Skin epidermis (tissue), 12 donors: ENCODE results near the gene DPY19L3.
"Not testable (repeated sequence)": the region's sequence is repeated elsewhere in the genome, so short reads cannot be mapped to it uniquely, and the experiment has no call there.

Source experiments
- H3K27ac ChIP-seq, 21 experiments: fragments of 200-600 bp; sonication (generic) in 11 of 21; one replicate each; pipeline ENCODE4 v1.5.0; 2020; ENCODE audit warnings: mild to moderate bottlenecking in 3 of 21, inconsistent platforms in 2 of 21, moderate library complexity in 2 of 21
- H3K4me3 ChIP-seq, 7 experiments: fragments of 200-600 bp; sonication (generic) in 2 of 7; one replicate each; pipeline ENCODE4 v1.5.0; 2020; ENCODE audit warnings: inconsistent platforms in 2 of 7, mild to moderate bottlenecking in 2 of 7, moderate library complexity in 1 of 7

The DPY19L3 gene

DNA sequence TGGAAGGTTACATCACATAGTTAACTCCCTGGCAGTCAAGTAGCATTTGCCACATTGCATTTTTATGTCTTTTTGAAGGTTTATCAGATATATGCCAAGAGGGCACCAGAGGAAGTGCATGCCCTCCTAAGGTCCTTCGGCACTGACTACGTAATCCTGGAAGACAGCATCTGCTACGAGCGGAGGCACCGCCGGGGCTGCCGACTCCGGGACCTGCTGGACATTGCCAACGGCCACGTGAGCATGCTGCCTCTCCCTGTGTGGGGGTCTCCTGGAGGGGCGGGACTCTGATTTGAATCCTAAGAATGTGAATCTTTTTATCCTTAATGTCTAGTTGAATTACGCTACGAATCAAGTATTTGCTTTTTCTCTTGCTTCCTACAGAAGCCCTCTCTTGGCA lies 74.8 kb downstream of the DPY19L3 start:
- H3K27ac ChIP-seq, result no peak overlapping the region
- no peak overlapping the region for H3K4me3 ChIP-seq

DNA sequence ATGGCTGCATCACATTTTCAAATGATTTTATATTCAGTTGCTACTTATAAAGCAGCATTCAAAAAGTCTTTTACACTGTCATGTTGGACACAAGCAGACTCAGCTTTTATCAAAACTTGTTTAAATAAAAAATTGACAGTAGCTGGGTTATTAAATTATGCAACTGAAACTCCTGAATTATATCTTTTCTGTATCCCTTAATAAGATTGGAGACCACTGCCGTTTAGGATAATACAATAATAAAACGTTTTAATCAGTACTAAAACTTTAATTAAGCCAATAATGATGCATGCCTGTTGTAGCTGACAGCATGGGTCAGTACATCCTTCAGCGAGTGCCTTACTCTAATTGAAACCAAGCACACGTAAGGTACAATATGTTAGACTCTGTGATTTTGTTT lies 78.0 kb downstream of the DPY19L3 start:
- no peak overlapping the region for H3K27ac ChIP-seq
- H3K4me3 ChIP-seq, result no peak overlapping the region

DNA sequence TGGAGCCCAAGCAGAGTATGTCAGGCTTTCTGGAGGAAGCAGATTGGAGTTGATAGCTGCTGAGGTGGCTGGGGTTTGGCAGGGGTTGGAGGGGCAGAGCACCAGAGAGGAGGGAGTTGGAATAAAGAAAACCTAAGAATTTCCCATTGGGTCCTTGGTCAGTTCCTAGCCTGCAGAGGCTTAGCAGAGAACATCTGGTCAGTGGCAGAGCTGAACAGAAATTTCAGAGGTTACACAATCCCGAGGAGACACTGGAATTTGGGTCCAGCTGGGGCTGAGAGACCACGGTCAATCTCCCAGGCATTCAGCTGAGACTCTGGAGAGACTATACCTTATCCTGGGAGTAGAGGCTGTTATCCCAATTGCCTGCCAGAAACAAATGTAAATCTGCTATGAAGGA lies 84.4 kb downstream of the DPY19L3 start:
- no peak overlapping the region for H3K4me3 ChIP-seq
- no peak overlapping the region for H3K27ac ChIP-seq

DNA sequence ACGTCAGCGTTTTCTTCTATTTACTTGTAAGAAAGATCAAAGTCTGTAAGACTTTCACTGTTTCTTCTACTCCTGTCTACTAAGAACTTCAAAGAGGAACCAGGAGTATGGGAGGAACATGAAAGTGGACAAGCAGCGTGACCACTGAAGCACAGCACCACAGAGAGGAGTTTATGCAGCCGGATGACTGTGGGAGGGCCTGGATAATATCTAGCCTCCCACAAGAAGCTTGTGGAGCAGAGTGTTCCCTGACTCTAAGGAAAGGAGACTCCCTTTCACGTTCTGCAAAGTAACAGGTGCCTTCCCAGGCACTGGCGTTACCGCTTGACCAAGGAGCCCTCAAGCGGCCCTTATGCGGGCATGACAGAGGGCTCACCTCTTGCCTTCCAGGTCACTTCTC lies 91.8 kb downstream of the DPY19L3 start:
- Histone ChIP-seq H3K27ac (no peak overlapping the region), H3K4me3 (no peak overlapping the region)

DNA sequence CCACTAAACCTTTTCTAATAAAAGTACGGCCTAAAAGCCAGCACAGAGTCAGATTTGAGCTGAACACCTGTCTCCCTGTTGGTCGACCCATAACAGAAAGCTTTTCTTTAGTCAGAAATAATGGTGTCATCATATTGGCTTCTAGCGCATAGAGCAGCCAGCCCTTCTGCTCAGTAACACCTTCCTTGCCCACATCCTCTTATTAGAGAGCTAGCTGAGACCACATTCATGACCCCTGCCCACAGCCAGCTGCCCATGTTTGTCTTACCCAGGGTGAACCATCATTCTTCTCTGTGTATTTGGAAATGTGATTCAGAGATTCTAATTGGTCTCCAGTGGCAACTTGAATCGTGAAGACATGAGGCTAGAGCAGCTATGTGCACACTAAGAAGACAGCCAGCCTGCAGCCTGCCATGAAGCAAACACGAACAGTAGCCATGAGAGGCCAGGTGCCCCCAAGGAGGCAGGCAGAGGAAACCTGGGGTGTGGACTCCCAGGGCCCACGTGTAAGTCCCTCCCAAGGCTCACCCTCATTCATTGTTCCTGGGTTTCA lies 93.2 kb downstream of the DPY19L3 start:
- no peak overlapping the region for H3K27ac ChIP-seq
- no peak overlapping the region for H3K4me3 ChIP-seq

DNA sequence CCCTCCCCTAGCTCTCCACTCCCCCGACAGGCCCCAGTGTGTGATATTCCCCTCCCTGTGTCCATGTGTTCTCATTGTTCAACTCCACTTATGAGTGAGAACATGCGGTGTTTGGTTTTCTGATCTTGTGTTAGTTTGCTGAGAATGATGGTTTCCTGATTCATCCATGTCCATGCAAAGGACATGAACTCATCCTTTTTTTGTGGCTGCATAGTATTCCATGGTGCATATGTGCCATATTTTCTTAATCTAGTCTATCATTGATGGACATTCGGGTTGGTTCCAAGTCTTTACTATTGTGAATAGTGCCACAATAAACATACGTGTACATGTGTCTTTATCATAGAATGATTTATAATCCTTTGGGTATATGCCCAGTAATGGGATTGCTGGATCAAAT lies 106.9 kb downstream of the DPY19L3 start:
- not testable (repeated sequence) for H3K27ac ChIP-seq, H3K4me3 ChIP-seq

DNA sequence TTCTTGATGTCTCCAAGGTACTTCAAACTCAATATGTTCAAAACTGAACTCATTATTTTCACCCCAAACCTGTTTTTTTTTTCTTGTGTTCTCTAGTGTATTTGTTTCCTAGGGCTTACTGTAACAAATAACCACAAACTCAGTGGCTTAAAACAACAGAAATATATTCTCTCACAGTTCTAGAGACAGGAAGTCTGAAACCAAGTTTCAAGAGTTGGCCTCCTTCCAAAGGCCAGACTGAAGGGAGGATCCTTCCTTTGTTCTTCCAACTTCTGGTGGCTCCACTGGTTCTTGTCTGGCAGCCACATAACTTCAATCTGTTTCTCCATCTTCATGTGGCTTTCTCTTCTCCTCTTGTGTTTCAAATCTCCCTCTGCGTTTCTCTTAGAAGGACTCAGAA lies 113.5 kb downstream of the DPY19L3 start:
- no peak overlapping the region for H3K27ac ChIP-seq
- no peak overlapping the region for H3K4me3 ChIP-seq

DNA sequence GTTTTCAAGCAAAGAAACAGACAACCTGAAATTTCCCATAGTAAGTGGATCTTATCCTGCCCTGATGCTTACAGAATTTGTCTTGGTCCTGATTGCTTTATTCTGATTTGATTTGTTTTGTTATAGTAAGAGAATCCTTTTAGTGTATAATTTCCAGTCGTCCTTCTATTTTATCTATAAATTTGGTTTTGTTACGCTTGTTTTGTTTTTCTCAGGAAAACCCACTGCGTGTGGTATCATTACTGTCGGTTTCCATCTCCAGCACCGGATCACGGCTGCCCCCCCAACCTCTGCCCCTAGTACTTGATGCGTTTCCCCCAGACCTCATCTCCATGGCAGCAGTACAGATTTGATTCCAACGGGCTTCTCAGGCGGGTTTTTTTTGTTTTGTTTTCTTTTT lies 117.4 kb downstream of the DPY19L3 start:
- H3K4me3 ChIP-seq, result no peak overlapping the region
- H3K27ac ChIP-seq, result no peak overlapping the region

DNA sequence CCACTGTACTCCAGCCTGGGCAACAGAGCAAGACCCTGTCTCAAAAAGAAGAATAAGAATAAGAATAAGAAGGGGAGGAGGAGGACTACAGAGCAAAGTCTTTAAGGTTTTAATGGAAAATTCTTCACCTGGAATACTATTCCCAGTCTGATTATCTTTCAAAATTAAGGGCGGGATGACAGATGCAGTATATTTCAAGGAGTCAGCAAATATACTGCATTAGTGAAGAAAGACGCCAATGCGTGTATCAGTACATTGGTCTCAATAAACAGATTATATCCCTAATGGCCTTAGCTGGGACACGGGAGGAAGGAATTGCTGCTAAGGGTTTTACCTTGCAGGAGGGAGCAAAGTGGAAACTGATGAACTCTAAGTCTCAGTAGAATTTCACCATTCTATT lies 121.3 kb downstream of the DPY19L3 start:
- Histone ChIP-seq H3K27ac (no peak overlapping the region), H3K4me3 (no peak overlapping the region)

DNA sequence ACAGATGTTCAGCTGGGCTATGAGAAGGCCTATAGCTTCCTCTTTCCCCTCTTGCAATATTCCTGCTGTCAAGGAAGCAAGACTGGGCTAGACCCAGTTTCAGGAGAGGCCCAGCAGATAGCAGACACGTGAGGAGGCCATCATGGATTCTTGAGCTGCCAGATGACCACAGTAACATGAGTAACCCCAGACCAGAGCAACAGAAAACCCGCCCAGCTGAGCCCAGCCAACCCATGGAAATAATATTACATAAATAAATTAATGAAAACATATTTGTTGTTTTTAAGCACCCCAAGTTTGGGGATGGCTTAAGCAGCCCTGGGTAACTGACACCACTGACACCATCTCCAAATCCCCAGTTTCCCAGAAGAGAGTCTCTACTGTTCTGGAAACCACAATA lies 125.2 kb downstream of the DPY19L3 start:
- Histone ChIP-seq H3K4me3 (no peak overlapping the region), H3K27ac (no peak overlapping the region)

DNA sequence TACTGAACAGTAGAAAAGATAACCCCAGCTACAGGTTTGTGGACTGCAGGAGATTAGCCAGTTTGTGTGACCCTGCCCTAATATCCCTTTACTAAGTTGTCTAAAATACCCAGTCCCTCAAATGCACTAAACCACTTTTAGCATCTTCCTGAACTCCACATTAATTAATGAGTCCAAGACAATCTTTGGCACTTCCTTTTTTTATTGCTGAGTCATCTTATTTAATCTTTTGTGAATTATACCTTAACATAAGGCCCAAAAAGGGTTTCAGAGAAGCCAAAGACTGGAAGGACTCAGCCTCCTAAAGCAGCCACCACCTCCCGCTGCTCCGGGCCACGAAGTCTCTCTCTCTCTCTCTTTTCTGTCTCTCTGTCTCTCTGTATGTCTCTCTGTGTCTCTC lies 126.7 kb downstream of the DPY19L3 start:
- Histone ChIP-seq H3K27ac (no peak overlapping the region), H3K4me3 (no peak overlapping the region)
